HUES64 (cell line): ENCODE measurements around the gene SLC40A1.

Experiments used
- H3K27ac ChIP-seq: 2 replicates; pipeline ENCODE4 v1.7.0; 2013; ENCODE audit warnings: low read depth, low read length, inconsistent platforms
- H3K27me3 ChIP-seq: 2 replicates; pipeline ENCODE4 v1.6.1; 2013; ENCODE audit warnings: mild to moderate bottlenecking, low read length; ENCODE audit not compliant: insufficient read depth
- H3K36me3 ChIP-seq: 2 replicates; pipeline ENCODE4 v1.6.1; 2013; ENCODE audit warnings: mild to moderate bottlenecking, low read length; ENCODE audit not compliant: insufficient read depth
- H3K4me1 ChIP-seq: 2 replicates; pipeline ENCODE4 v1.6.1; 2013; ENCODE audit warnings: mild to moderate bottlenecking, low read length, moderate library complexity; ENCODE audit not compliant: insufficient read depth
- H3K4me3 ChIP-seq: 2 replicates; pipeline ENCODE4 v1.5.1; 2013; ENCODE audit warnings: mild to moderate bottlenecking, low read length, moderate library complexity
- H3K9ac ChIP-seq: 2 replicates; pipeline ENCODE4 v1.6.1; 2013; ENCODE audit warnings: mild to moderate bottlenecking, low read depth, low read length
- H3K9me3 ChIP-seq: 2 replicates; pipeline ENCODE4 v1.6.1; 2013; ENCODE audit warnings: low read depth, low read length; ENCODE audit not compliant: insufficient read depth
- WGBS: fragments of 150-250, 120-280 bp; methylation state at CpG from one replicate; pipeline ENCODE4 v1.1.7; 2013; ENCODE audit warnings: missing lambda C conversion rate; 5-methylcytosine and 5-hydroxymethylcytosine counted together

Gene SLC40A1

GRCh38 chr2:189549449-189549832, 31.1 kb downstream of the SLC40A1 start:
- Histone ChIP-seq H3K36me3 (no peaks in the 10 kb centered on the region), H3K27me3 (no peaks in the 10 kb centered on the region), H3K4me1 (peaks cover 3% of the 10 kb centered on the region; the same call in 1 of the 2 replicates), H3K4me3 (no peak overlapping the region), H3K27ac (no peak overlapping the region), H3K9me3 (no peaks in the 10 kb centered on the region), H3K9ac (no peak overlapping the region)
- 66% methylated on average over 2 of the region's 2 CpGs for WGBS

DNA sequence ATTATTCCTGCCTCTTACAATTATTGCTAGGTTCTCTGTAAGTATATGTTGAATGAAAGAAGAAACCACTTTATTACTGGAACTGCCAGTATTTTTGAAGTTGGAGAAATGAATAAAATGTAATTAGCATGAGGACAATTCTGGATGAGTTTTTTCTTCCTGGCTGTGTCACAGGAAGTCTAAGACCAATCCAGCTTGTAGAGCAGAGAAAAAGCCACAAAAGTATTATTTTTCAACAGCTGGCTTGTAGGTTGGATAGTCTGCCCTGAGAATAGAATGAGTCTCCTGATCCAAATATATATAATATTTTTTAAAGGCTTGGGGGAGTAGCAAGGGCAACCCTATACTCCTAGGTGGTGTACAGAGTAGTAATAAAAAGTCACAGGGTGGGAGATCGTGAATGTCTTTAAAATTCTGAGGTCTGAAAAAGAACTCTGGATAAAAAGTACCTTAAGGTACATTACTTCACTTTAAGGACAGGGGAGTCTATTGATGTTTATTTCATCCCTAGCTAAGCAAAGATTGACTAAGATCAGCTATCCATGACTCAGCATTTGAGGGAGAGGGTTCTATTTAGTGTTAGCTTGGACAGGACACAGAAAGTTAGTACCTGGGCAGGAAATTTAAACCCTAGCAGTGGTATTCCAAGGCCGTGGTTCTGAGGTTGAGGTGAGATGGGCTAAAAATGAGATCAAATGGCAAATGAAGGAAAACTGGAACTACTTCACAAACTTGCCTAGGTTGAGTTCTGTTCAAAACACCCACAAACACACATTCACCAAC, 31.7 kb downstream of the SLC40A1 start:
- no peak overlapping the region for H3K9ac ChIP-seq
- 83% methylated on average over 2 of the region's 2 CpGs for WGBS

GRCh38 chr2:189545418-189545817, 35.2 kb downstream of the SLC40A1 start:
- H3K4me1 ChIP-seq, result peaks cover 3% of the 10 kb centered on the region; the same call in 1 of the 2 replicates
- WGBS, result 90% methylated on average over 1 of the region's 1 CpG
- no peaks in the 10 kb centered on the region for H3K27me3 ChIP-seq
- H3K36me3 ChIP-seq, result no peaks in the 10 kb centered on the region
- H3K27ac ChIP-seq, result no peak overlapping the region
- H3K4me3 ChIP-seq, result no peak overlapping the region
- no peaks in the 10 kb centered on the region for H3K9me3 ChIP-seq
- no peak overlapping the region for H3K9ac ChIP-seq

More for the DNA sequence above, 31.7 kb downstream of the SLC40A1 start:
- Histone ChIP-seq H3K27ac (no peak overlapping the region), H3K4me3 (no peak overlapping the region), H3K36me3 (no peaks in the 10 kb centered on the region), H3K4me1 (peaks cover 3% of the 10 kb centered on the region; the same call in 1 of the 2 replicates), H3K27me3 (no peaks in the 10 kb centered on the region), H3K9me3 (no peaks in the 10 kb centered on the region)

- 94% methylated on average over 5 of the region's 5 CpGs for WGBS
- Histone ChIP-seq H3K36me3 (no peaks in the 10 kb centered on the region), H3K9ac (no peak overlapping the region), H3K4me1 (peaks cover 3% of the 10 kb centered on the region; the same call in 1 of the 2 replicates), H3K27me3 (no peaks in the 10 kb centered on the region), H3K4me3 (no peak overlapping the region), H3K9me3 (no peaks in the 10 kb centered on the region), H3K27ac (no peak overlapping the region)
Observed at GRCh38 chr2:189544318-189545042, 36.1 kb downstream of the SLC40A1 start.

DNA sequence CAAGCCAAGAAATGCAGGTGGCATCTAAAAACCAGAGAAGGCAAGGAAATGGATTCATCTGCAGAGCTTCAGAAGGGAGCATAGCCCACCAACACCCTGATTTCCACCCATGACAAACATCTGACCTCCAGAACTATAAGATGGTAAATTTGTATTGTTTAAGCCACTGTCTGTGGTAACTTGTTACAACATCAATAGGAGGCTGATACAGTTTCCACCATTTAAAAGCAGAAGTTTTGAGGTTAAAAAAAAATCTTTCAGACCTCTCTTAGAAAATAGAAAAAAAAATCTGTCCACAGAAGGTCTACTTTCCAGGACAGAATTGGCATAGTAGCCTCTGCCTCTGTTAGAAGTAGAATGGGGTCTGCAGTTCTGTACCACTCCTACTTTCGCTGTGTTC, 37.2 kb downstream of the SLC40A1 start:
- no peaks in the 10 kb centered on the region for H3K4me1 ChIP-seq
- 94% methylated on average over 1 of the region's 1 CpG for WGBS

DNA sequence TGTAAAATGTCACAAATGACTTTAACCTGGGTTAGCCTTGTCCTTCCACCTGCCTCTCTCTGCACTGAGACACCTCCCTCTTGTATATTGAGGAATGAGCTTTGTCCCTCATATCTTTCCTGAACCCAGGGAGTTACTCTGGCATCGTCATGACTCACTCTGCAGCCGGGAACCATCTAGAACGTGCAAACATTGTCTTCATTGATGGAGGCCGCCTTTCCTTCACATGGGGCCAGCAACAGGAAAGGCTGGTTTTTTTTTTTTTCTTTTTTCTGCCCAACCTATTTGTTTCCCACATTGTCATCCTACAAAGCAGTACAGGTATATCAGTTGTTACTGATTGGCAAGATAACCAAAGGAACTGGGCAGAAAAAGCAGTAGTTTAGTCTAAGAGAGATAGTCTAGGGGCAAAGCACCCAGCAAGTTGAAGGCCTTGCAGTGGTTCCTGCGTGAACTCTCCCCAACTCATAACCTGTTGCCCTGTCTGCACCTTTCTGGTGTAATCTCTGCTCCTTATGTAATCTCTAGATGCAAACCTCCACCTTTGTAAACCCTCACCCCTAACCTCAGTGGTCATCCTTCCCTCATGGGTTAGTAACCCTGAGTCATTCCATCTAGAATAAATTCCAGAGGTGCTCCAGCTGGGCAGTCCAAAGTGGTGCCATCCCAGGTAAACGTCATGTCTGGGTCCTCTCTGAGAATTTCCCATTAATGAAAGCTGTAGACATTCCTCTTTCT, 38.3 kb downstream of the SLC40A1 start:
- 93% methylated on average over 6 of the region's 6 CpGs for WGBS
- no peak overlapping the region for H3K4me3 ChIP-seq
- no peak overlapping the region for H3K27ac ChIP-seq
- no peaks in the 10 kb centered on the region for H3K36me3 ChIP-seq
- H3K4me1 ChIP-seq, result no peaks in the 10 kb centered on the region
- no peaks in the 10 kb centered on the region for H3K9me3 ChIP-seq
- no peak overlapping the region for H3K9ac ChIP-seq
- H3K27me3 ChIP-seq, result no peaks in the 10 kb centered on the region

More for the DNA sequence above, 37.2 kb downstream of the SLC40A1 start:
- no peak overlapping the region for H3K4me3 ChIP-seq
- H3K36me3 ChIP-seq, result no peaks in the 10 kb centered on the region
- H3K9me3 ChIP-seq, result no peaks in the 10 kb centered on the region
- H3K27me3 ChIP-seq, result no peaks in the 10 kb centered on the region
- no peak overlapping the region for H3K27ac ChIP-seq
- H3K9ac ChIP-seq, result no peak overlapping the region

GRCh38 chr2:189541591-189541990, 39.0 kb downstream of the SLC40A1 start:
- no peaks in the 10 kb centered on the region for H3K9me3 ChIP-seq
- no peaks in the 10 kb centered on the region for H3K4me1 ChIP-seq
- no peak overlapping the region for H3K9ac ChIP-seq
- no peaks in the 10 kb centered on the region for H3K36me3 ChIP-seq
- H3K27me3 ChIP-seq, result no peaks in the 10 kb centered on the region
- H3K4me3 ChIP-seq, result no peak overlapping the region
- H3K27ac ChIP-seq, result no peak overlapping the region
- 95% methylated on average over 5 of the region's 5 CpGs for WGBS

DNA sequence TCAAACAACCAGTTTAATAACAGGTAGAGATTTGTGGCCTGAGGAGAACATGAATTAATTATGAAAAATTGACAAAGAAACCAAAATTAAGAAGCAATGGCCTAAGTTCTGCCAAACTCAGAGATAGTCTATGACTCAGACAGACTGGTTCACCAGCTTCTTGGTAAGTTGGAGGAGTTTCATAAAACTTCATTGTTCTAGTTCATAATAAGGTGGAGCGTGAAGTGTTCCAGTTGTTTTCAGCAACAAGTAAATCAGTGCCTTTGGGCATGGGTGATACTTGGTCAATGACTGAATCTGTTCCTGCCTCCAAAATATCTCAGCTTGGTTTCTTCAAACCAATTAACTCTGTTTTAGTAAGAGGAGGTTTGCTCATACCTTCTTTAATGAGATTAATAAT, 40.0 kb downstream of the SLC40A1 start:
- Histone ChIP-seq H3K4me1 (no peaks in the 10 kb centered on the region), H3K9me3 (no peaks in the 10 kb centered on the region), H3K27ac (no peak overlapping the region), H3K36me3 (no peaks in the 10 kb centered on the region), H3K9ac (no peak overlapping the region), H3K4me3 (no peak overlapping the region), H3K27me3 (no peaks in the 10 kb centered on the region)
- WGBS, result 81% methylated on average over 1 of the region's 1 CpG

GRCh38 chr2:189538402-189538801, 42.2 kb downstream of the SLC40A1 start:
- Histone ChIP-seq H3K4me1 (no peaks in the 10 kb centered on the region), H3K27ac (no peak overlapping the region), H3K36me3 (no peaks in the 10 kb centered on the region), H3K4me3 (no peak overlapping the region), H3K9me3 (no peaks in the 10 kb centered on the region), H3K27me3 (no peaks in the 10 kb centered on the region), H3K9ac (no peak overlapping the region)
- WGBS, result 100% methylated on average over 1 of the region's 1 CpG

DNA sequence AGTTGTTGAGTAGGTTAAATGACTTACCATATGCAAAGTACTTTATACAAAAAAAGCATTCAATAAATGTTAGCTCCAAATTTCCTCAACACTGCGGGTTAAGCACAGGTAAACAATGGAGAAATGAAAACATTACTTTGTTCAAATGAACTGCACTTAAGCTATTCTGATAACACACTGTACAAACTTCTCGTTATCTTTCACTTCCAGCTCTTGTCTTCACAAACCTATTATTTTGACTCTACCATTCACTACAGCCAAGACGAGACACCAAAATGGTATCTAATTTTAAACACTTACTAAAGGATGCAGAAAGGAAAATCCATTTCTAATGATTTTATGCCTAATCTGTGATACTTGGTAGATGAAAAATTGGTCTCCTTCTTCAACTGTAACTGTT, 43.8 kb downstream of the SLC40A1 start:
- 92% methylated on average over 3 of the region's 3 CpGs for WGBS
- no peaks in the 10 kb centered on the region for H3K27me3 ChIP-seq

More for the DNA sequence above, 43.8 kb downstream of the SLC40A1 start:
- Histone ChIP-seq H3K4me1 (no peaks in the 10 kb centered on the region), H3K9me3 (no peaks in the 10 kb centered on the region), H3K9ac (no peak overlapping the region), H3K4me3 (no peak overlapping the region), H3K36me3 (no peaks in the 10 kb centered on the region), H3K27ac (no peak overlapping the region)
